H1 (cell line): ENCODE data around the gene AXIN2. TPM values are rescaled to one million over a fixed set of nuclear protein-coding genes. Genes with fewer than 3 reads are reported as not detected.

Experiments used
- CTCF ChIA-PET: fragments of 300-600 bp; sonication (Branson Sonifier 250); formaldehyde crosslinking; loops from one replicate; lab custom pipeline; 2021; ENCODE audit not compliant: partially characterized antibody; lab: Charles Lee
- POLR2A ChIA-PET: fragments of 300-600 bp; sonication (Branson Sonifier 250); formaldehyde crosslinking; loops from one replicate; lab custom pipeline; 2021; ENCODE audit warnings: inconsistent platforms; ENCODE audit not compliant: partially characterized antibody; lab: Charles Lee
- DNase-seq, 2 experiments: peaks; one replicate each; pipeline versions ENCODE4 v3.0.0 to v3.0.0-alpha.2; 2010 to 2022; ENCODE audit warnings: low spot score in 2 of 2, low read depth in 1 of 2, mixed read lengths in 1 of 2
- FAIRE-seq: peaks from 2 replicates; lab custom pipeline; 2011; peaks lifted over from hg19 to GRCh38; lab: Jason Lieb, UNC
- H2AFZ ChIP-seq: 2 replicates; pipeline ENCODE4 v1.8.1; 2012; ENCODE audit warnings: low read length, inconsistent platforms
- H2AK5ac ChIP-seq: 2 replicates; pipeline ENCODE4 v1.6.1; 2013; ENCODE audit warnings: low read depth, low read length
- H2BK120ac ChIP-seq: replicated peaks from 2 replicates; pipeline ENCODE3; 2013; ENCODE audit warnings: low read depth, low read length, inconsistent platforms
- H2BK12ac ChIP-seq: 2 replicates; pipeline ENCODE4 v1.6.1; 2013; ENCODE audit warnings: low read depth, low read length
- H2BK15ac ChIP-seq: 2 replicates; pipeline ENCODE4 v1.6.1; 2013; ENCODE audit warnings: low read length
- H2BK20ac ChIP-seq: 2 replicates; pipeline ENCODE4 v1.6.1; 2013; ENCODE audit warnings: low read length
- H2BK5ac ChIP-seq: 2 replicates; pipeline ENCODE4 v1.6.1; 2013; ENCODE audit warnings: low read depth, low read length
- H3K14ac ChIP-seq: 2 replicates; pipeline ENCODE4 v1.6.1; 2013; ENCODE audit warnings: inconsistent platforms; ENCODE audit not compliant: insufficient read length
- H3K18ac ChIP-seq: 2 replicates; pipeline ENCODE4 v1.6.1; 2013; ENCODE audit warnings: low read length; ENCODE audit errors: extremely low read depth
- H3K23ac ChIP-seq: 2 replicates; pipeline ENCODE4 v1.6.1; 2013; ENCODE audit warnings: inconsistent platforms; ENCODE audit not compliant: insufficient read length
- H3K23me2 ChIP-seq: 2 replicates; pipeline ENCODE4 v1.6.1; 2013; ENCODE audit warnings: low read depth, low read length
- H3K27ac ChIP-seq: 2 replicates; pipeline ENCODE4 v1.6.1; 2011; ENCODE audit warnings: low read depth, low read length, inconsistent platforms
- H3K27me3 ChIP-seq, 4 experiments: replicated peaks in 1 of 4; 1 replicate in 1 of 4; 2 replicates in 3 of 4; pipeline versions ENCODE4 v1.6.1 to v1.8.1; 2011 to 2013; ENCODE audit warnings: low read length in 3 of 4, mild to moderate bottlenecking in 3 of 4, inconsistent platforms in 2 of 4, mixed read lengths in 2 of 4, moderate library complexity in 1 of 4; ENCODE audit not compliant: control insufficient read depth in 3 of 4, insufficient read depth in 3 of 4; ENCODE audit errors: extremely low read depth in 1 of 4
- H3K36me3 ChIP-seq, 4 experiments: 2 replicates each; pipeline versions ENCODE4 v1.6.1 to v1.8.1; 2011 to 2013; ENCODE audit warnings: mild to moderate bottlenecking in 4 of 4, low read length in 3 of 4, moderate library complexity in 2 of 4, control low read depth in 1 of 4, inconsistent platforms in 1 of 4; ENCODE audit not compliant: insufficient read depth in 4 of 4, control insufficient read depth in 2 of 4
- H3K4ac ChIP-seq: replicated peaks from 2 replicates; pipeline ENCODE3; 2013; ENCODE audit warnings: low read length, low read depth, mixed read lengths, inconsistent platforms; ENCODE audit not compliant: insufficient read length
- H3K4me1 ChIP-seq, 4 experiments: replicated peaks in 1 of 4; 1 replicate in 1 of 4; 2 replicates in 3 of 4; pipeline versions ENCODE4 v1.6.1 to v1.8.1; 2011 to 2013; ENCODE audit warnings: low read length in 3 of 4, inconsistent platforms in 2 of 4, mixed read lengths in 1 of 4; ENCODE audit not compliant: insufficient read depth in 4 of 4, control insufficient read depth in 3 of 4
- H3K4me2 ChIP-seq, 2 experiments: 2 replicates each; pipeline versions ENCODE4 v1.6.1 to v1.8.1; 2011 to 2013; ENCODE audit warnings: low read depth in 2 of 2, low read length in 2 of 2, control low read depth in 1 of 2, inconsistent platforms in 1 of 2, mild to moderate bottlenecking in 1 of 2; ENCODE audit not compliant: insufficient read depth in 1 of 2
- H3K4me3 ChIP-seq, 4 experiments: fragments of 200-600, 300-600 bp in 1 of 4; sonication (generic), shearing (Covaris generic), sonication (Bioruptor Twin) in 1 of 4; 2 replicates each; pipeline versions ENCODE4 v1.5.1 to v1.8.1; 2011 to 2016; ENCODE audit warnings: low read length in 4 of 4, low read depth in 3 of 4, control low read depth in 2 of 4, inconsistent platforms in 2 of 4, mild to moderate bottlenecking in 2 of 4, mixed read lengths in 1 of 4, moderate library complexity in 1 of 4; ENCODE audit not compliant: insufficient read depth in 2 of 4; ENCODE audit errors: extremely low read depth in 1 of 4
- H3K56ac ChIP-seq: replicated peaks from 2 replicates; pipeline ENCODE3; 2013; ENCODE audit warnings: low read depth, mild to moderate bottlenecking, mixed read lengths, low read length, inconsistent platforms; ENCODE audit not compliant: insufficient read length
- H3K79me1 ChIP-seq: 2 replicates; pipeline ENCODE4 v1.6.1; 2013; ENCODE audit warnings: low read depth, low read length, control low read depth
- H3K79me2 ChIP-seq, 2 experiments: 2 replicates each; pipeline versions ENCODE4 v1.6.1 to v1.8.1; 2012 to 2013; ENCODE audit warnings: low read length in 2 of 2, mild to moderate bottlenecking in 2 of 2, inconsistent platforms in 1 of 2; ENCODE audit not compliant: insufficient read depth in 2 of 2, control insufficient read depth in 1 of 2
- H3K9ac ChIP-seq, 4 experiments: replicated peaks in 1 of 4; 1 replicate in 1 of 4; 2 replicates in 3 of 4; pipeline versions ENCODE4 v1.6.1 to v1.8.1; 2011 to 2013; ENCODE audit warnings: low read depth in 3 of 4, low read length in 3 of 4, control low read depth in 2 of 4, mild to moderate bottlenecking in 2 of 4, moderate library complexity in 2 of 4, inconsistent platforms in 1 of 4; ENCODE audit errors: extremely low read depth in 1 of 4
- H3K9me3 ChIP-seq, 2 experiments: 2 replicates each; pipeline versions ENCODE4 v1.6.1 to v1.8.1; 2012 to 2013; ENCODE audit warnings: mild to moderate bottlenecking in 2 of 2, moderate library complexity in 2 of 2, control low read depth in 1 of 2, inconsistent platforms in 1 of 2, low read depth in 1 of 2, low read length in 1 of 2, mixed read lengths in 1 of 2; ENCODE audit not compliant: insufficient read depth in 2 of 2
- H4K20me1 ChIP-seq, 2 experiments: replicated peaks in 1 of 2; 2 replicates each; pipeline versions ENCODE3 to v1.8.1; 2011 to 2013; ENCODE audit warnings: inconsistent platforms in 2 of 2, low read length in 2 of 2, mild to moderate bottlenecking in 1 of 2; ENCODE audit not compliant: insufficient read depth in 2 of 2, control insufficient read depth in 1 of 2
- H4K5ac ChIP-seq: 2 replicates; pipeline ENCODE4 v1.6.1; 2013; ENCODE audit warnings: low read length, low read depth, mixed read lengths, inconsistent platforms; ENCODE audit not compliant: insufficient read length
- H4K8ac ChIP-seq: 2 replicates; pipeline ENCODE4 v1.8.0; 2013; ENCODE audit warnings: mild to moderate bottlenecking, moderate library complexity, low read length, inconsistent platforms; ENCODE audit not compliant: insufficient read depth; ENCODE audit errors: extremely low read depth
- H4K91ac ChIP-seq: replicated peaks from 2 replicates; pipeline ENCODE3; 2013; ENCODE audit warnings: low read length, mixed read lengths, inconsistent platforms; ENCODE audit not compliant: insufficient read length
- BACH1 ChIP-seq: IDR thresholded peaks from 2 replicates; pipeline ENCODE4 v1.6.1; 2012; ENCODE audit warnings: low read length, improper control_type of control experiment
- CTCF ChIP-seq, 3 experiments: IDR thresholded peaks; 1 replicate in 2 of 3; 2 replicates in 1 of 3; pipeline versions ENCODE4 v1.5.1 to v1.6.1; 2011; ENCODE audit warnings: low read length in 3 of 3, mild to moderate bottlenecking in 3 of 3, inconsistent platforms in 2 of 3, low read depth in 1 of 3, moderate library complexity in 1 of 3; ENCODE audit not compliant: insufficient read depth in 1 of 3; ENCODE audit errors: control extremely low read depth in 1 of 3
- MAFK ChIP-seq: IDR thresholded peaks from 2 replicates; pipeline ENCODE4 v1.6.1; 2012; ENCODE audit warnings: low read depth, mild to moderate bottlenecking, improper control_type of control experiment, low read length
- RAD21 ChIP-seq, 2 experiments: IDR thresholded peaks in 1 of 2; conservative IDR thresholded peaks in 1 of 2; 2 replicates each; pipeline ENCODE4 v1.6.1; 2011; ENCODE audit warnings: low read depth in 2 of 2, low read length in 2 of 2, improper control_type of control experiment in 1 of 2, inconsistent platforms in 1 of 2, mild to moderate bottlenecking in 1 of 2, moderate library complexity in 1 of 2
- SRF ChIP-seq: IDR thresholded peaks from 2 replicates; pipeline ENCODE4 v1.6.1; 2011; ENCODE audit warnings: mild to moderate bottlenecking, low read depth, low read length, moderate library complexity
- TAF7 ChIP-seq: optimal IDR thresholded peaks from 2 replicates; pipeline ENCODE3; 2011; ENCODE audit warnings: low read depth, mild to moderate bottlenecking, inconsistent platforms, low read length, moderate library complexity, borderline replicate concordance
- WGBS, 2 experiments: shearing (Covaris generic) in 1 of 2; methylation state at CpG; one replicate each; pipeline versions ENCODE4 v1.1.6 to v1.1.7; 2013 to 2015; ENCODE audit warnings: low lambda C conversion rate in 2 of 2, mixed read lengths in 2 of 2, inconsistent platforms in 1 of 2, low coverage in 1 of 2, missing lambda C conversion rate in 1 of 2; ENCODE audit not compliant: insufficient replicate concordance in 2 of 2, insufficient coverage in 1 of 2, insufficient read length in 1 of 2; ENCODE audit errors: extremely low coverage in 1 of 2, missing lambda C conversion rate in 1 of 2; 5-methylcytosine and 5-hydroxymethylcytosine counted together
- polyA plus RNA-seq, 7 experiments: library from polyadenylated mRNA; depleted of rRNA in 3 of 7; stranded (reverse) in 5 of 7; unstranded in 2 of 7; fragments of >200 nt in 5 of 7; fragments of 200-250 nt in 2 of 7; gene quantifications; 1 replicate in 5 of 7; 2 replicates in 1 of 7; 4 replicates in 1 of 7; pipeline versions ENCODE4 v1.2.1 to v1.2.3, GENCODE V29; 2011 to 2013; ENCODE audit warnings: missing spikeins in 2 of 7, mixed read lengths in 2 of 7
- total RNA-seq: library from RNA; stranded (reverse); fragmentation: NEBNext Ultra II Directional; extraction: Animal tissue kit (Norgen Biotek cat#: 25700); gene quantifications from 2 replicates; pipeline ENCODE4 v1.2.1, GENCODE V29; 2021

Gene AXIN2
- total and polyA plus RNA-seq, 2 of the 8 experiments (the other 6 are each of a cell fraction or from before 2014, with no cell fraction given), result 17.7 to 33.4 TPM

GRCh38 chr17:65588181-65588808 lies 26.8 kb upstream of the AXIN2 start:
- no peak overlapping the region for H2BK15ac ChIP-seq
- DNase-seq, result no peak

More at GRCh38 chr17:65588181-65588808, 26.8 kb upstream of the AXIN2 start:
- peaks cover 4 to 19% (median 12%) of the 10 kb centered on the region in 4 experiments for H3K4me1 ChIP-seq
- no peak overlapping the region for H3K4ac ChIP-seq
- H3K9ac ChIP-seq, result no peak overlapping the region
- H2AFZ ChIP-seq, result no peak overlapping the region
- H2BK20ac ChIP-seq, result peak overlapping the region; percentile 38; the same call in 1 of the 2 replicates
- H2AK5ac ChIP-seq, result no peak overlapping the region
- no peak overlapping the region for H4K5ac ChIP-seq
- no peak overlapping the region for H3K14ac ChIP-seq
- H3K27me3 ChIP-seq, result no peaks in the 10 kb centered on the region
- H3K27ac ChIP-seq, result no peak overlapping the region
- H3K36me3 ChIP-seq, result no peaks in the 10 kb centered on the region
- H2BK120ac ChIP-seq, result no peak overlapping the region
- TF ChIP-seq CTCF (IDR thresholded peaks at IDR 0.05; ENCODE audit: control extremely low read depth in 1 of 3, insufficient read depth in 1 of 3, low read depth in 1 of 3, low read length in 3 of 3), result peak; percentile 2 to 49 (median 36)
- TF ChIP-seq RAD21 (IDR thresholded peaks at IDR 0.05 in 1 of 2, conservative IDR thresholded peaks at IDR 0.05 in 1 of 2; ENCODE audit: low read depth in 2 of 2, low read length in 2 of 2), result peak; percentile 22 to 39; a peak in 3 of 4 replicates
- peak; percentile 49 for TF ChIP-seq MAFK
- peak; percentile 71 for TF ChIP-seq BACH1
- TF ChIP-seq SRF, result no peak
- TF ChIP-seq TAF7, result no peak
- no peak overlapping the region for H3K23ac ChIP-seq
- H3K9me3 ChIP-seq, result no peaks in the 10 kb centered on the region
- no peak for FAIRE-seq
- CTCF ChIA-PET, result interaction anchor here (1.0 to 4.8 kb wide), 13 partner anchors 10 to 357 kb away, joined by 3 to 24 read pairs (median 4); no protein-coding TSS in a partner anchor
- H4K20me1 ChIP-seq, result no peaks in the 10 kb centered on the region
- no peak overlapping the region; the same call in 1 of the 2 replicates for H3K18ac ChIP-seq
- WGBS, 2 experiments, result 93% methylated on average over 9 of the region's 9 CpGs; no CpG with 5 or more reads in 1 of the 2 experiments
- H2BK5ac ChIP-seq, result no peak overlapping the region
- H3K56ac ChIP-seq, result no peak overlapping the region
- no peak overlapping the region for H3K4me3 ChIP-seq
- 0 out of 2 replicates have a peak overlapping the region, but pooled peaks have one; percentile 51 for H2BK12ac ChIP-seq
- H3K79me2 ChIP-seq, result no peaks in the 10 kb centered on the region
- no peak overlapping the region for H4K91ac ChIP-seq
- POLR2A ChIA-PET, result interaction anchor here (0.8 to 3.3 kb wide), 3 partner anchors 15 to 41 kb away, joined by 3 to 26 read pairs (median 3); no protein-coding TSS in a partner anchor
- H3K4me2 ChIP-seq, result no peak overlapping the region
- H3K23me2 ChIP-seq, result no peaks in the 10 kb centered on the region
- no peak overlapping the region for H4K8ac ChIP-seq
- no peaks in the 10 kb centered on the region for H3K79me1 ChIP-seq
